Tibial nerve (tissue), 4 donors: ENCODE measurements around the gene ZEB1.

Experiments
- EP300 ChIP-seq, 2 donors: sonication (generic); formaldehyde crosslinking; IDR thresholded peaks; one replicate each; pipeline ENCODE4 v1.6.1; 2017; ENCODE audit warnings: antibody characterized with exemption in 2 of 2, mild to moderate bottlenecking in 1 of 2
- POLR2A ChIP-seq, 2 donors: fragments of 450-650 bp; IDR thresholded peaks; one replicate each; pipeline ENCODE4 v1.6.1; 2017; ENCODE audit warnings: antibody characterized with exemption in 2 of 2, mild to moderate bottlenecking in 2 of 2, moderate library complexity in 2 of 2
- TF ChIP-seq, protein P1 (sequence below), 5 experiments: fragments of 200-600 bp in 3 of 5; fragments of 450-650 bp in 2 of 5; sonication (generic) in 3 of 5; IDR thresholded peaks; one replicate each; pipeline ENCODE4 v1.5.1; 2016 to 2019; ENCODE audit warnings: antibody characterized with exemption in 5 of 5, mild to moderate bottlenecking in 3 of 5, moderate library complexity in 2 of 5

DNA sequence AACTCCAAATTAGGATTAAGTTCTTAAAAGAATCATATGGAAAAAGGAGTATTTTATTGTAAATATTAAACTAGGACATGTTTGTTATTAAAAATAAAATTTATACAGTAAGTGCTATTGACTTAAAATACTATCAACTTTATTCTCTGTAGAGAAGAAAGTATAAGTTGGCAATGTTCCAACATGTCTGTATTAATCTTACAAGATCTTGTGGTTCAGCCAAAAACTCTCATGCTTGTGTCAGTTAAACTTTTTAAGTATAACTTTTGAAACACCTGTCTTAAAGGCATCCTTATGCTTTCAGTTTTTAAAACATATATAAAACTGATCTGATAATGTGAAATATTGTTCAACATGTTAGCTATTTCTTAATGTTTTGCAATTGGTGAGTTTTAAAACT lies 160.7 kb downstream of the ZEB1 start:
- TF ChIP-seq, protein P1, sequence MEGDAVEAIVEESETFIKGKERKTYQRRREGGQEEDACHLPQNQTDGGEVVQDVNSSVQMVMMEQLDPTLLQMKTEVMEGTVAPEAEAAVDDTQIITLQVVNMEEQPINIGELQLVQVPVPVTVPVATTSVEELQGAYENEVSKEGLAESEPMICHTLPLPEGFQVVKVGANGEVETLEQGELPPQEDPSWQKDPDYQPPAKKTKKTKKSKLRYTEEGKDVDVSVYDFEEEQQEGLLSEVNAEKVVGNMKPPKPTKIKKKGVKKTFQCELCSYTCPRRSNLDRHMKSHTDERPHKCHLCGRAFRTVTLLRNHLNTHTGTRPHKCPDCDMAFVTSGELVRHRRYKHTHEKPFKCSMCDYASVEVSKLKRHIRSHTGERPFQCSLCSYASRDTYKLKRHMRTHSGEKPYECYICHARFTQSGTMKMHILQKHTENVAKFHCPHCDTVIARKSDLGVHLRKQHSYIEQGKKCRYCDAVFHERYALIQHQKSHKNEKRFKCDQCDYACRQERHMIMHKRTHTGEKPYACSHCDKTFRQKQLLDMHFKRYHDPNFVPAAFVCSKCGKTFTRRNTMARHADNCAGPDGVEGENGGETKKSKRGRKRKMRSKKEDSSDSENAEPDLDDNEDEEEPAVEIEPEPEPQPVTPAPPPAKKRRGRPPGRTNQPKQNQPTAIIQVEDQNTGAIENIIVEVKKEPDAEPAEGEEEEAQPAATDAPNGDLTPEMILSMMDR (IDR thresholded peaks at IDR 0.05) = no peak
- TF ChIP-seq POLR2A (IDR thresholded peaks at IDR 0.05) (no peak), EP300 (IDR thresholded peaks at IDR 0.05) (no peak)
